ENCODE data around the gene PPP1R12C. TPM values are rescaled to one million over a fixed set of nuclear protein-coding genes. Genes with fewer than 3 reads are reported as not detected.

The PPP1R12C gene
- total RNA-seq, 4 donors from 2014 or later = 40.0 to 110 (median 76.1) TPM

DNA sequence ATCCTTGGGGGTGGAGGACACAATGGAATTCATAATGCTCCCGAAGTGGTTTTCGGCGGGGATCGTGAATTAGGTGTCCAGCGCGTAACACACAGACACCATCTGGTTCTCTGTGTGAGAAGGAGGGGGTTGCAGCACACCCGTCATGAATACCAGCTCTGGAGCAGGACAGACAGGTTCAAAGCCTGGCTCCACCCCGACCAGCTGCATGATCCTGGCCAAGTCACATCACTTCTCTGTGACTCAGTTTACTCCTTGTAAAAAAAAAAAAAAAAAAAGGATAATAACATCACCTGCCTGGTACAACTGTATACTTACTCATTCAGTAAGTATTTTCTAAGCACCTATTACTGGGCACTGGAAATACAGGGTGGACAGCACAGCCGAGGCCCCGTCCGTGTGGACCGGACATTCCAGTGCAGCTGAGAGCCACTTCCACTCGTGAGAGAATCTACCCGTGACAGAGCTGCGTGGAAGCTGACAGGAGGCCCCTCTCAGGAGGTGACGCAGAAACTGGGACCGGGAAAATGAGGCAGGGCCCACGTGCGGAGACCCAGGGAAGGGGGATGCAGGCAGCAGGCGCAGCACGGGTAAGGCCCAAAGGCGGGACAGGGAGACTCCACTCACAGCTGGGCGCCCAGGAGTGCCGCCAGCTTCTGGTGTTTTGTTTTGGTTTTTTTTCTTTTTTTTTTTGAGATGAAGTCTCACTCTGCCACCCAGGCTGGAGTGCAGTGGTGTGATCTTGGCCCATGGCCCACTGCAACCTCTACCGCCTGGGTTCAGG is 66.5 kb downstream of the PPP1R12C start:
- DNase-seq = no peak
- H3K27me3 ChIP-seq = no peaks in the 10 kb centered on the region
- intact Hi-C loops (cut with DNase I) = no loop called here
- H3K9me3 ChIP-seq = no peaks in the 10 kb centered on the region
- WGBS, 2 donors = 89 to 90% methylated on average over 25 of the region's 25 CpGs
- no peaks in the 10 kb centered on the region for H3K4me1 ChIP-seq
- H3K27ac ChIP-seq = no peak overlapping the region
- H3K4me3 ChIP-seq (replicated peaks in 1 of 3) = no peak overlapping the region
- H3K36me3 ChIP-seq = peaks cover 37 to 59% of the 10 kb centered on the region in 2 donors
- no peak for TF ChIP-seq POLR2A (IDR thresholded peaks at IDR 0.05)
- TF ChIP-seq, protein P1, sequence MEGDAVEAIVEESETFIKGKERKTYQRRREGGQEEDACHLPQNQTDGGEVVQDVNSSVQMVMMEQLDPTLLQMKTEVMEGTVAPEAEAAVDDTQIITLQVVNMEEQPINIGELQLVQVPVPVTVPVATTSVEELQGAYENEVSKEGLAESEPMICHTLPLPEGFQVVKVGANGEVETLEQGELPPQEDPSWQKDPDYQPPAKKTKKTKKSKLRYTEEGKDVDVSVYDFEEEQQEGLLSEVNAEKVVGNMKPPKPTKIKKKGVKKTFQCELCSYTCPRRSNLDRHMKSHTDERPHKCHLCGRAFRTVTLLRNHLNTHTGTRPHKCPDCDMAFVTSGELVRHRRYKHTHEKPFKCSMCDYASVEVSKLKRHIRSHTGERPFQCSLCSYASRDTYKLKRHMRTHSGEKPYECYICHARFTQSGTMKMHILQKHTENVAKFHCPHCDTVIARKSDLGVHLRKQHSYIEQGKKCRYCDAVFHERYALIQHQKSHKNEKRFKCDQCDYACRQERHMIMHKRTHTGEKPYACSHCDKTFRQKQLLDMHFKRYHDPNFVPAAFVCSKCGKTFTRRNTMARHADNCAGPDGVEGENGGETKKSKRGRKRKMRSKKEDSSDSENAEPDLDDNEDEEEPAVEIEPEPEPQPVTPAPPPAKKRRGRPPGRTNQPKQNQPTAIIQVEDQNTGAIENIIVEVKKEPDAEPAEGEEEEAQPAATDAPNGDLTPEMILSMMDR (IDR thresholded peaks at IDR 0.05) = no peak

GRCh38 chr19:55048446-55048845 is 69.0 kb downstream of the PPP1R12C start:
- intact Hi-C loops (cut with DNase I) = no loop called here
- no peak overlapping the region for H3K27ac ChIP-seq
- no peak for DNase-seq
- peaks cover 44 to 58% of the 10 kb centered on the region in 2 donors for H3K36me3 ChIP-seq
- 90 to 94% methylated on average over 15 of the region's 15 CpGs for WGBS, 2 donors
- no peaks in the 10 kb centered on the region for H3K4me1 ChIP-seq
- TF ChIP-seq POLR2A (IDR thresholded peaks at IDR 0.05) = no peak
- TF ChIP-seq, protein P1 (IDR thresholded peaks at IDR 0.05) = no peak
- no peaks in the 10 kb centered on the region for H3K9me3 ChIP-seq
- no peaks in the 10 kb centered on the region for H3K27me3 ChIP-seq
- no peak overlapping the region for H3K4me3 ChIP-seq (replicated peaks in 1 of 3)

GRCh38 chr19:55047951-55048350 is 69.5 kb downstream of the PPP1R12C start:
- H3K9me3 ChIP-seq = no peaks in the 10 kb centered on the region
- H3K4me3 ChIP-seq (replicated peaks in 1 of 3) = no peak overlapping the region
- no peaks in the 10 kb centered on the region for H3K4me1 ChIP-seq
- intact Hi-C loops (cut with DNase I) = no loop called here
- WGBS, 2 donors = 91 to 95% methylated on average over 8 to 12 of the region's 12 CpGs
- H3K27ac ChIP-seq = no peak overlapping the region
- H3K27me3 ChIP-seq = no peaks in the 10 kb centered on the region
- no peak for TF ChIP-seq POLR2A (IDR thresholded peaks at IDR 0.05)
- TF ChIP-seq, protein P1 (IDR thresholded peaks at IDR 0.05) = no peak
- H3K36me3 ChIP-seq = peaks cover 44 to 58% of the 10 kb centered on the region in 2 donors
- no peak for DNase-seq

DNA sequence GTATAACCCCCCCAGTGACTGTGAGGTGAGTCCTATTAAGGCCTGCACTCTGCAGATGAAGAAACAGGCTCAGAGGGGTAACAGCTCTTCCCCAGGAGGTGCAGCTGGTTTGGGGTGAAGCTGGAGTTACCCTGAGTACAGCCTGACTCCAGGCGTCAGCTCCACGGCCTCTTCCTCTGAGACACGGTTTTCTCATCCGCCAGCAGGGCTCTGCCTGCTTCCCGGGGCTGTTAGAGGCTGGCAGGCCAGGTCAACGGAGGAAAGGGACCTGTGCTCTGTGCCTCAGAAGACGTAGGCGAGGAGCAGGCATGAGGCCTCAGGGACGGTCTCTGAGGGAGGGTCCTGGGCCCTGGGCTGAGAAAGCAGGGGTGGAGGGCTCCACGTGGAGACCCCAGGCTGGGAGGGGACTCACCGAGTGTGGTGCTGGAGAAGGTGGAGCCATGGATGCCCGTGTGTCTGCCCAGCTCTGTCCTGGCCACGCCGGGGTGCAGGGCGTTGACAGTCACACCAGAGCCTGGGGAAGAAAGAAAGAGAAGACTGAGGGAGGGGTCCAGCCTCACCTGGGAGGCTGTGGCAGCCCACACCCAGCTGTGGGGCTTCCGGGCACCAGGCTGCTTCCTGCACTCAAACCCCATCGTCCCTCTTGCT is 70.3 kb downstream of the PPP1R12C start:
- WGBS, 2 donors = 88 to 89% methylated on average over 17 of the region's 17 CpGs

More for the DNA sequence above, 70.3 kb downstream of the PPP1R12C start:
- TF ChIP-seq, protein P1 (IDR thresholded peaks at IDR 0.05) = no peak
- no peak for TF ChIP-seq POLR2A (IDR thresholded peaks at IDR 0.05)
- Histone ChIP-seq H3K9me3 (no peaks in the 10 kb centered on the region), H3K4me1 (no peaks in the 10 kb centered on the region), H3K4me3 (replicated peaks in 1 of 3) (no peak overlapping the region), H3K27ac (no peak overlapping the region), H3K36me3 (peaks cover 44 to 58% of the 10 kb centered on the region in 2 donors), H3K27me3 (no peaks in the 10 kb centered on the region)
- intact Hi-C loops (cut with DNase I) = no loop called here
- no peak for DNase-seq
